GM12878 (cell line): ENCODE results near the gene AIF1. TPM values are rescaled to one million over a fixed set of nuclear protein-coding genes. Genes with fewer than 3 reads are reported as not detected.

Experiments
- ATAC-seq: fragments of 200-7000 bp; cut with Tn5 transposase; 3 replicates; pipeline ENCODE4 v1.9.1; 2020; ENCODE audit warnings: mild to moderate bottlenecking, moderate library complexity
- BruUV-seq: library from RNA; stranded (reverse); fragments of 400-500 nt; replicated peaks from 2 replicates; lab custom pipeline; 2021; lab: Mats Ljungman, UMichigan
- CTCF ChIA-PET: fragments of 300-600 bp; sonication (Branson Sonifier 250); formaldehyde crosslinking; extraction: SDS; loops from one replicate; lab custom pipeline; 2021; ENCODE audit warnings: inconsistent platforms; lab: Yijun Ruan, JAX
- POLR2A ChIA-PET: fragments of 350-600 bp; formaldehyde crosslinking; extraction: SDS; loops from one replicate; lab custom pipeline; 2021; ENCODE audit warnings: inconsistent platforms; lab: Charles Lee
- RAD21 ChIA-PET: fragments of 300-600 bp; sonication (Branson Sonifier 250); formaldehyde crosslinking; loops from one replicate; lab custom pipeline; 2023; ENCODE audit warnings: antibody characterized with exemption; ENCODE audit not compliant: unreplicated experiment; lab: Charles Lee
- SMC1A ChIA-PET: fragments of 300-600 bp; sonication (Branson Sonifier 250); formaldehyde crosslinking; loops from one replicate; lab custom pipeline; 2023; ENCODE audit not compliant: unreplicated experiment, uncharacterized antibody; lab: Charles Lee
- DNase-seq: peaks from one replicate; pipeline ENCODE4 v3.0.0-alpha.2; 2011; ENCODE audit warnings: low read depth, low spot score
- FAIRE-seq: peaks from 3 replicates; lab custom pipeline; 2011; peaks lifted over from hg19 to GRCh38; lab: Jason Lieb, UNC
- H2AFZ ChIP-seq: 2 replicates; pipeline ENCODE4 v1.6.0; 2011; ENCODE audit warnings: low read depth, low read length, control low read depth; ENCODE audit not compliant: control insufficient read depth
- H3K27ac ChIP-seq: 2 replicates; pipeline ENCODE4 v1.5.1; 2011; ENCODE audit warnings: control low read depth; ENCODE audit not compliant: control insufficient read depth, insufficient read depth
- H3K27me3 ChIP-seq, 2 experiments: replicated peaks in 1 of 2; 2 replicates each; pipeline versions ENCODE4 v1.6.0 to v1.6.1; 2011; ENCODE audit warnings: low read length in 1 of 2; ENCODE audit not compliant: control insufficient read depth in 2 of 2, insufficient read depth in 2 of 2
- H3K36me3 ChIP-seq, 2 experiments: 2 replicates each; pipeline ENCODE4 v1.5.1; 2011; ENCODE audit warnings: low read length in 1 of 2; ENCODE audit not compliant: control insufficient read depth in 2 of 2, insufficient read depth in 2 of 2
- H3K4me1 ChIP-seq: 2 replicates; pipeline ENCODE4 v1.6.1; 2011; ENCODE audit warnings: mild to moderate bottlenecking, low read length, moderate library complexity, mixed read lengths; ENCODE audit not compliant: control insufficient read depth, insufficient read depth
- H3K4me2 ChIP-seq: 2 replicates; pipeline ENCODE4 v1.6.0; 2011; ENCODE audit warnings: control low read depth; ENCODE audit not compliant: control insufficient read depth, insufficient read depth
- H3K4me3 ChIP-seq: fragments of 200-600 bp; sonication (generic); 2 replicates; pipeline ENCODE4 v1.5.1; 2016
- H3K79me2 ChIP-seq: 2 replicates; pipeline ENCODE4 v1.6.0; 2011; ENCODE audit warnings: low read length; ENCODE audit not compliant: control insufficient read depth, insufficient read depth
- H3K9ac ChIP-seq: 2 replicates; pipeline ENCODE4 v1.8.0; 2011; ENCODE audit warnings: low read length, control low read depth, mixed read lengths; ENCODE audit not compliant: control insufficient read depth, insufficient read depth
- H3K9me3 ChIP-seq: replicated peaks from 3 replicates; pipeline ENCODE4 v1.5.1; 2011; ENCODE audit warnings: mild to moderate bottlenecking, low read length; ENCODE audit not compliant: control insufficient read depth, insufficient read depth
- H4K20me1 ChIP-seq: 2 replicates; pipeline ENCODE4 v1.6.0; 2011; ENCODE audit not compliant: control insufficient read depth, insufficient read depth
- CEBPZ ChIP-seq: fragments of 150-350 bp; IDR thresholded peaks from 2 replicates; pipeline ENCODE4 v1.6.1; 2016; ENCODE audit warnings: low read depth, low read length
- CREM ChIP-seq: IDR thresholded peaks from 2 replicates; pipeline ENCODE4 v1.6.1; 2014; ENCODE audit warnings: antibody characterized with exemption, low read depth
- CTCF ChIP-seq, 3 experiments: IDR thresholded peaks in 2 of 3; conservative IDR thresholded peaks in 1 of 3; 2 replicates each; pipeline ENCODE4 v1.5.1; 2011; ENCODE audit warnings: low read depth in 3 of 3, low read length in 3 of 3, mild to moderate bottlenecking in 3 of 3, control low read depth in 2 of 3, moderate library complexity in 2 of 3, inconsistent platforms in 1 of 3, mixed read lengths in 1 of 3; ENCODE audit not compliant: control insufficient read depth in 2 of 3, insufficient read depth in 1 of 3; ENCODE audit errors: extremely low read depth in 1 of 3
- EGR1 ChIP-seq, 2 experiments: IDR thresholded peaks; 1 replicate in 1 of 2; 2 replicates in 1 of 2; pipeline ENCODE4 v1.6.1; 2011 to 2012; ENCODE audit warnings: low read depth in 2 of 2, low read length in 2 of 2, borderline replicate concordance in 1 of 2, mild to moderate bottlenecking in 1 of 2, moderate library complexity in 1 of 2
- FOXK2 ChIP-seq: fragments of 450-650 bp; IDR thresholded peaks from 2 replicates; pipeline ENCODE4 v1.6.1; 2017; ENCODE audit warnings: mild to moderate bottlenecking, moderate library complexity
- GATAD2B ChIP-seq: fragments of 450-650 bp; conservative IDR thresholded peaks from 2 replicates; pipeline ENCODE4 v1.6.1; 2017; ENCODE audit warnings: low read depth, mild to moderate bottlenecking, moderate library complexity
- IKZF2 ChIP-seq, 2 experiments: fragments of 450-650 bp; IDR thresholded peaks; 2 replicates each; pipeline ENCODE4 v1.6.1; 2017; ENCODE audit warnings: mild to moderate bottlenecking in 2 of 2, moderate library complexity in 2 of 2
- JUND ChIP-seq: IDR thresholded peaks from 2 replicates; pipeline ENCODE4 v1.6.1; 2012; ENCODE audit warnings: low read depth, mild to moderate bottlenecking, low read length, improper control_type of control experiment, moderate library complexity
- NFYB ChIP-seq: IDR thresholded peaks from 2 replicates; pipeline ENCODE4 v1.6.1; 2011; ENCODE audit warnings: low read depth, mild to moderate bottlenecking, low read length, improper control_type of control experiment, moderate library complexity; ENCODE audit not compliant: insufficient read depth
- NKRF ChIP-seq: fragments of 450-650 bp; conservative IDR thresholded peaks from 2 replicates; pipeline ENCODE4 v1.6.1; 2017; ENCODE audit warnings: mild to moderate bottlenecking, moderate library complexity
- PAX8 ChIP-seq: fragments of 450-650 bp; IDR thresholded peaks from 2 replicates; pipeline ENCODE4 v1.6.1; 2017; ENCODE audit warnings: mild to moderate bottlenecking, moderate library complexity
- POLR2A ChIP-seq: IDR thresholded peaks from 2 replicates; pipeline ENCODE4 v1.6.1; 2011; ENCODE audit warnings: low read depth, mild to moderate bottlenecking, low read length
- RAD51 ChIP-seq: fragments of 450-650 bp; IDR thresholded peaks from 2 replicates; pipeline ENCODE4 v1.6.1; 2016; ENCODE audit warnings: moderate library complexity, mild to moderate bottlenecking, inconsistent platforms
- SMARCA5 ChIP-seq: fragments of 450-650 bp; IDR thresholded peaks from 2 replicates; pipeline ENCODE4 v1.6.1; 2017; ENCODE audit warnings: mild to moderate bottlenecking
- SUZ12 ChIP-seq: fragments of 200-600 bp; sonication (generic); IDR thresholded peaks from one replicate; pipeline ENCODE4 v1.6.1; 2018; ENCODE audit warnings: antibody characterized with exemption, mild to moderate bottlenecking; ENCODE audit not compliant: unreplicated experiment
- ZBED1 ChIP-seq: IDR thresholded peaks from 2 replicates; pipeline ENCODE4 v1.6.1; 2016; ENCODE audit warnings: borderline replicate concordance
- ZNF274 ChIP-seq: IDR thresholded peaks from one replicate; pipeline ENCODE4 v1.8.0; 2011; ENCODE audit not compliant: insufficient read length, insufficient read depth
- WGBS: methylation state at CpG from one replicate; pipeline ENCODE4 v1.1.6; 2016; ENCODE audit warnings: low lambda C conversion rate; ENCODE audit not compliant: insufficient replicate concordance, insufficient coverage; ENCODE audit errors: missing lambda C conversion rate; 5-methylcytosine and 5-hydroxymethylcytosine counted together
- in situ Hi-C: fragments of 300-500 bp; cut with MboI; formaldehyde crosslinking; loops from 9 replicates; pipeline ENCODE4 v1.14.3; 2018; ENCODE audit warnings: mixed read lengths
- intact Hi-C: fragments of 100-400 bp; cut with micrococcal nuclease; formaldehyde crosslinking; loops from one replicate; pipeline ENCODE4 v1.14.2; 2022; ENCODE audit not compliant: unreplicated experiment
- polyA plus RNA-seq, 11 experiments: library from polyadenylated mRNA; depleted of rRNA in 4 of 11; unstranded in 6 of 11; stranded (reverse) in 5 of 11; fragments of >200 nt; fragmentation: Nextera tagmentation in 4 of 11; fragmentation: Illumina TruSeq in 1 of 11; extraction: Ambion mirVana in 4 of 11; extraction: Trizol in 1 of 11; gene quantifications; 1 replicate in 1 of 11; 2 replicates in 10 of 11; pipeline versions ENCODE4 v1.2.1 to v1.2.3, GENCODE V29; 2011 to 2016; ENCODE audit warnings: inconsistent platforms in 2 of 11, missing spikeins in 2 of 11, low read depth in 1 of 11
- total RNA-seq, 4 experiments: library from RNA; depleted of rRNA in 3 of 4; stranded (reverse); fragments of >200 nt in 3 of 4; fragmentation: Illumina TruSeq in 1 of 4; extraction: Trizol in 1 of 4; gene quantifications; 2 replicates each; pipeline versions ENCODE4 v1.2.1 to v1.2.3, GENCODE V29; 2013 to 2021

The AIF1 gene
- total and polyA plus RNA-seq, 10 of the 15 experiments (the other 5 are each of a cell fraction or from before 2014, with no cell fraction given): 1.9 to 256 (median 134) TPM

GRCh38 chr6:31666337-31666965 is 51.4 kb downstream of the AIF1 start:
- no peak for DNase-seq
- H4K20me1 ChIP-seq: no peaks in the 10 kb centered on the region
- ChIA-PET RAD21 (interaction anchor here (1.6 kb wide), 1 partner anchor 13 kb away, joined by 3 read pairs; no protein-coding TSS in a partner anchor), CTCF (interaction anchor here (0.9 to 1.6 kb wide), 2 partner anchors 68 to 165 kb away, joined by 3 to 9 read pairs; no protein-coding TSS in a partner anchor), SMC1A (interaction anchor here (0.7 to 1.1 kb wide), 3 partner anchors 10 to 44 kb away, joined by 3 read pairs; no protein-coding TSS in a partner anchor), POLR2A (interaction anchor here (0.5 to 1.4 kb wide), 7 partner anchors 8 to 305 kb away, joined by 3 to 7 read pairs (median 4); partner anchors contain the start of genes BAG6 and DXO)
- peaks cover 32% of the 10 kb centered on the region for H3K4me1 ChIP-seq
- peaks cover 51% of the 10 kb centered on the region for H3K79me2 ChIP-seq
- peak overlapping the region; percentile 93 for H3K4me3 ChIP-seq
- H2AFZ ChIP-seq: peak overlapping the region; percentile 77; the same call in 1 of the 2 replicates
- peak overlapping the region; percentile 97 for H3K9ac ChIP-seq
- no TSS peak for BruUV-seq
- intact Hi-C loops: loop anchor here (5.0 kb wide), 2 partner anchors 71 to 166 kb away; partner anchors contain the start of gene CLIC1
- ATAC-seq: no peak
- no peaks in the 10 kb centered on the region for H3K27me3 ChIP-seq
- H3K4me2 ChIP-seq: peak overlapping the region; percentile 95
- peak overlapping the region; percentile 94 for H3K27ac ChIP-seq
- peaks cover 18 to 39% of the 10 kb centered on the region in 2 experiments for H3K36me3 ChIP-seq
- peak; percentile 52 for FAIRE-seq
- in situ Hi-C loops: no loop called here
- H3K9me3 ChIP-seq: no peaks in the 10 kb centered on the region
- 2% methylated on average over 15 of the region's 15 CpGs for WGBS
- peak; percentile 13; the same call in 1 of the 2 replicates for TF ChIP-seq GATAD2B
- 0 out of 2 replicates have a peak, but pooled peaks have one; percentile 7 for TF ChIP-seq FOXK2
- TF ChIP-seq PAX8: no peak
- no peak for TF ChIP-seq CTCF (IDR thresholded peaks at IDR 0.05 in 2 of 3, conservative IDR thresholded peaks at IDR 0.05 in 1 of 3; ENCODE audit: control insufficient read depth in 2 of 3, extremely low read depth in 1 of 3, insufficient read depth in 1 of 3, low read depth in 3 of 3, low read length in 3 of 3)
- 0 out of 2 replicates have a peak, but pooled peaks have one; percentile 37 for TF ChIP-seq NKRF
- no peak for TF ChIP-seq POLR2A
- no peak for TF ChIP-seq NFYB
- no peak for TF ChIP-seq CEBPZ
- no peak for TF ChIP-seq CREM
- no peak for TF ChIP-seq SUZ12
- no peak for TF ChIP-seq JUND
- 0 out of 4 replicates have a peak, but pooled peaks have one; percentile 16 to 25 for TF ChIP-seq IKZF2 (IDR thresholded peaks at IDR 0.05)
- no peak for TF ChIP-seq ZBED1
- TF ChIP-seq RAD51: no peak
- peak; percentile 40; the same call in 1 of the 2 replicates for TF ChIP-seq SMARCA5
- TF ChIP-seq EGR1 (IDR thresholded peaks at IDR 0.05; ENCODE audit: borderline replicate concordance in 1 of 2, low read depth in 2 of 2, low read length in 2 of 2): no peak
- no peak for TF ChIP-seq ZNF274
